Measurements from ENCODE around the gene GMPPA.

The GMPPA gene

GRCh38 chr2:219486380-219486959, 12.2 kb upstream of the GMPPA start:
- DNase-seq = no peak

- no peak for DNase-seq
Measured at GRCh38 chr2:219488149-219488843, 10.4 kb upstream of the GMPPA start.

- DNase-seq = no peak
Measured at GRCh38 chr2:219488844-219489194, 9.9 kb upstream of the GMPPA start.

- no peak for DNase-seq
Measured at GRCh38 chr2:219489315-219489714, 9.4 kb upstream of the GMPPA start.

GRCh38 chr2:219490186-219490585, 8.5 kb upstream of the GMPPA start:
- DNase-seq = no peak

GRCh38 chr2:219490600-219491130, 8.0 kb upstream of the GMPPA start:
- DNase-seq = no peak

GRCh38 chr2:219491278-219491963, 7.3 kb upstream of the GMPPA start:
- no peak for DNase-seq

GRCh38 chr2:219492575-219492974, 6.1 kb upstream of the GMPPA start:
- no peak for DNase-seq

GRCh38 chr2:219493086-219493485, 5.6 kb upstream of the GMPPA start:
- no peak for DNase-seq

GRCh38 chr2:219494952-219495530, 3.6 kb upstream of the GMPPA start:
- no peak for DNase-seq

- DNase-seq = peak; percentile 45
Measured at GRCh38 chr2:219495531-219496122, 3.1 kb upstream of the GMPPA start.

- no peak for DNase-seq
Measured at GRCh38 chr2:219496247-219496824, 2.4 kb upstream of the GMPPA start.

- no peak for DNase-seq
Measured at GRCh38 chr2:219496825-219497494, 1.7 kb upstream of the GMPPA start.

GRCh38 chr2:219497495-219498279, 1.0 kb upstream of the GMPPA start:
- peak; percentile 35 for DNase-seq

- no peak for DNase-seq
Measured at GRCh38 chr2:219499058-219499307, 292 bp downstream of the GMPPA start.

GRCh38 chr2:219499555-219499954, 864 bp downstream of the GMPPA start:
- no peak for DNase-seq

- no peak for DNase-seq
Measured at GRCh38 chr2:219500135-219500534, 1.4 kb downstream of the GMPPA start.

GRCh38 chr2:219501849-219502248, 3.2 kb downstream of the GMPPA start:
- DNase-seq = no peak

- no peak for DNase-seq
Measured at GRCh38 chr2:219502618-219503017, 3.9 kb downstream of the GMPPA start.

- no peak for DNase-seq
Measured at GRCh38 chr2:219505585-219505984, 6.9 kb downstream of the GMPPA start.

- no peak for DNase-seq
Measured at GRCh38 chr2:219506153-219506801, 7.6 kb downstream of the GMPPA start.

Measured in midbrain (tissue), 1 donor.